Endodermal cell (in vitro differentiated cells): ENCODE measurements around the gene KIF18B. TPM values are rescaled to one million over a fixed set of nuclear protein-coding genes. Genes with fewer than 3 reads are reported as not detected.
A peak's percentile ranks its signal among the peaks of the same experiment; 100 is the strongest.

Experiments
- DNase-seq: peaks from one replicate; pipeline ENCODE4 v3.0.0-alpha.2; 2017
- H3K27ac ChIP-seq: 2 replicates; pipeline ENCODE4 v1.5.1; 2013; ENCODE audit warnings: mild to moderate bottlenecking, low read depth, low read length, moderate library complexity
- H3K27me3 ChIP-seq: 2 replicates; pipeline ENCODE4 v1.6.1; 2013; ENCODE audit warnings: mild to moderate bottlenecking, low read length, moderate library complexity; ENCODE audit not compliant: insufficient read depth, control insufficient read depth, poor library complexity, severe bottlenecking
- H3K36me3 ChIP-seq: 2 replicates; pipeline ENCODE4 v1.7.0; 2013; ENCODE audit warnings: mild to moderate bottlenecking, low read length, moderate library complexity; ENCODE audit not compliant: control insufficient read depth, insufficient read depth
- H3K4me1 ChIP-seq: one replicate; pipeline ENCODE4 v1.7.0; 2013; ENCODE audit warnings: low read length; ENCODE audit not compliant: control insufficient read depth, insufficient read depth
- H3K4me3 ChIP-seq: 2 replicates; pipeline ENCODE4 v1.5.1; 2013; ENCODE audit warnings: mild to moderate bottlenecking, low read length, moderate library complexity
- H3K9ac ChIP-seq: 2 replicates; pipeline ENCODE4 v1.6.1; 2013; ENCODE audit warnings: mild to moderate bottlenecking, low read length, moderate library complexity; ENCODE audit not compliant: poor library complexity, severe bottlenecking; ENCODE audit errors: extremely low read depth
- H3K9me3 ChIP-seq: 2 replicates; pipeline ENCODE4 v1.6.1; 2013; ENCODE audit warnings: mild to moderate bottlenecking, low read length, moderate library complexity; ENCODE audit not compliant: control insufficient read depth
- H3K27ac Mint-ChIP-seq: 2 replicates; pipeline ENCODE4 v1.8.0; 2020; ENCODE audit warnings: mixed read lengths
- H3K27me3 Mint-ChIP-seq: 2 replicates; pipeline ENCODE4 v1.8.0; 2021; ENCODE audit warnings: mild to moderate bottlenecking, mixed read lengths; ENCODE audit not compliant: insufficient read depth
- H3K36me3 Mint-ChIP-seq: 2 replicates; pipeline ENCODE4 v1.8.0; 2020; ENCODE audit warnings: low read depth, mixed read lengths
- H3K4me1 Mint-ChIP-seq: 2 replicates; pipeline ENCODE4 v1.8.0; 2020; ENCODE audit warnings: mixed read lengths
- H3K4me3 Mint-ChIP-seq: 2 replicates; pipeline ENCODE4 v1.8.0; 2020; ENCODE audit warnings: mild to moderate bottlenecking, moderate library complexity, mixed read lengths
- H3K9me3 Mint-ChIP-seq: 2 replicates; pipeline ENCODE4 v1.8.0; 2020; ENCODE audit warnings: mild to moderate bottlenecking, mixed read lengths
- CTCF ChIP-seq: fragments of 200-600 bp; sonication (generic); conservative IDR thresholded peaks from 2 replicates; pipeline ENCODE4 v1.5.0; 2021; ENCODE audit warnings: antibody characterized with exemption, mild to moderate bottlenecking
- WGBS, 2 experiments: methylation state at CpG; one replicate each; pipeline versions ENCODE4 v1.1.5 to v1.1.7; 2013; ENCODE audit warnings: missing lambda C conversion rate in 2 of 2, mixed read lengths in 1 of 2; ENCODE audit not compliant: insufficient coverage in 1 of 2, insufficient read length in 1 of 2; 5-methylcytosine and 5-hydroxymethylcytosine counted together
- total RNA-seq, 2 donors: library from RNA; stranded (reverse); fragmentation: NEBNext Ultra II Directional in 1 of 2; extraction: Animal tissue kit (Norgen Biotek cat#: 25700) in 1 of 2; gene quantifications; 2 replicates in 1 of 2; 3 replicates in 1 of 2; pipeline ENCODE4 v1.2.1, GENCODE V29; 2021

Gene KIF18B
- total RNA-seq, 2 donors from 2014 or later: 43.5 to 64.7 TPM

DNA sequence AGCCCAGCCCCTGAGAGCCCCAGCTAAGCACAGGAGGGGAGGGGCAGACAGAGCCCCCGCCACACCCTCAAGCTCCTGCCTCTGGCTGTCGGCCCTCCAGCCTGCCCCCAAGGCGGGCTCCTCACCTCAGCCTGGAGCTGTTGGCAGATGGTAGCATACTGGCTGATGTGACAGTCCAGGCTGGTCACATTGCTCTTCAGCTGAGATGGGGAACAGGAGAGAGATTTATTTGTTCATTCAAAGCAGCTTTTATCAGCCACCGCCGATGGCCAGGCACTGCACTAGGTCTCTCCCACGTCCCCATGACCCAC is 14.8 kb downstream of the KIF18B start:
- H3K27ac ChIP-seq: no peak overlapping the region
- 97 to 100% methylated on average over 3 to 6 of the region's 6 CpGs for WGBS, 2 experiments
- peaks cover 79% of the 10 kb centered on the region for H3K36me3 ChIP-seq
- peak; percentile 36 for DNase-seq
- peaks cover 9% of the 10 kb centered on the region for H3K4me1 Mint-ChIP-seq
- H3K9me3 Mint-ChIP-seq: no peaks in the 10 kb centered on the region
- no peak overlapping the region for H3K9ac ChIP-seq
- no peaks in the 10 kb centered on the region for H3K4me1 ChIP-seq
- no peaks in the 10 kb centered on the region for H3K27me3 Mint-ChIP-seq
- no peak overlapping the region for H3K27ac Mint-ChIP-seq
- no peak overlapping the region for H3K4me3 Mint-ChIP-seq
- peaks cover 52% of the 10 kb centered on the region for H3K36me3 Mint-ChIP-seq
- H3K9me3 ChIP-seq: no peaks in the 10 kb centered on the region
- H3K27me3 ChIP-seq: no peaks in the 10 kb centered on the region
- TF ChIP-seq CTCF: no peak
- no peak overlapping the region for H3K4me3 ChIP-seq

DNA sequence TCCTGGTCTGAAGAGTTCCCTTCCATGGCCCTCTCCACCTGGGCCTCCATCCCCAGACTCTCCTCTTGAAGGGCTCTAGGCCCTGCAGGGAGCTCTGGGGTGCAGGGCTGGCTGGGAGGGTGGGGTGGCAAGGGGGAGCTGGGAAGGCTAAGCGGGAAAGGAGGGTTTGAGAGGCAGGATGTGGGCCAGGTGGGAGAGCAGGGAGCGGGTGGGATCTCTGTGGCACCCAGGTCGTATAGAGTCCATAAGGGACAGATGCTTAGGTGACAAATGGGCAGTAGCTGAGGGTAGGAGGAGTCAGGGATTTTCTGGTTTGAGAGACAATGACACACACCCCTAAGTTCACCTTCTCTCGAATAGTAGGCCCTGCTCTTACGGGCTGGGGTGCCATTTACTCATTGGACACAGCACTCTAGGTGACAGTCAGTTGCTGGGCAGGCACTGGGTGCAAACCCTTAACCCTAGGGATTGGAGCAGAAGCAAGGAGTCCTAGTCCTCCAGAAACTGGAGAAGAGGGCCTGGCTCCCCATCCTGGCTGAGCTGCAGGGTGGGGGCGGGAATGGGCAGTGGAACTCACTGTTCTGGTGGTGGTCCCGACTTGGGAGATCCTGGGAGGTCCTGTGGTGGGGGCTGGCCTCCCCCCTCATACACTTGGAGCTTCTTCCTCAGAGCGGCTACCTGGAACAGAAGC is 15.3 kb downstream of the KIF18B start:
- Mint-ChIP-seq H3K36me3 (peaks cover 56% of the 10 kb centered on the region), H3K27me3 (no peaks in the 10 kb centered on the region), H3K4me1 (peaks cover 9% of the 10 kb centered on the region), H3K27ac (no peak overlapping the region), H3K9me3 (no peaks in the 10 kb centered on the region), H3K4me3 (no peak overlapping the region)
- Histone ChIP-seq H3K27ac (no peak overlapping the region), H3K9ac (no peak overlapping the region), H3K4me3 (no peak overlapping the region), H3K27me3 (no peaks in the 10 kb centered on the region), H3K36me3 (peaks cover 79% of the 10 kb centered on the region), H3K9me3 (no peaks in the 10 kb centered on the region), H3K4me1 (no peaks in the 10 kb centered on the region)
- WGBS, 2 experiments: 95 to 98% methylated on average over 6 to 8 of the region's 8 CpGs
- TF ChIP-seq CTCF: no peak
- peak; percentile 36 for DNase-seq

GRCh38 chr17:44931376-44931775 is 16.2 kb downstream of the KIF18B start:
- Histone ChIP-seq H3K9ac (no peak overlapping the region), H3K9me3 (no peaks in the 10 kb centered on the region), H3K4me1 (no peaks in the 10 kb centered on the region), H3K36me3 (peaks cover 77% of the 10 kb centered on the region), H3K4me3 (no peak overlapping the region), H3K27ac (no peak overlapping the region), H3K27me3 (no peaks in the 10 kb centered on the region)
- WGBS, 2 experiments: 93 to 100% methylated on average over 3 to 5 of the region's 5 CpGs
- DNase-seq: peak; percentile 60
- Mint-ChIP-seq H3K36me3 (peaks cover 60% of the 10 kb centered on the region), H3K27ac (peak overlapping the region; percentile 20), H3K4me3 (no peak overlapping the region), H3K27me3 (no peaks in the 10 kb centered on the region), H3K4me1 (peaks cover 9% of the 10 kb centered on the region), H3K9me3 (no peaks in the 10 kb centered on the region)
- TF ChIP-seq CTCF: no peak
